GM21528 (cell line): ENCODE data around the gene RIC1.
"Not testable (repeated sequence)": the region's sequence is repeated elsewhere in the genome, so short reads cannot be mapped to it uniquely, and the experiment has no call there.

Source experiments
- ATAC-seq: cut with Tn5 transposase; IDR thresholded peaks from one replicate; pipeline ENCODE4 v1.9.1; 2021; ENCODE audit warnings: mild to moderate bottlenecking, moderate library complexity; ENCODE audit not compliant: unreplicated experiment, low FRiP score

The RIC1 gene

DNA sequence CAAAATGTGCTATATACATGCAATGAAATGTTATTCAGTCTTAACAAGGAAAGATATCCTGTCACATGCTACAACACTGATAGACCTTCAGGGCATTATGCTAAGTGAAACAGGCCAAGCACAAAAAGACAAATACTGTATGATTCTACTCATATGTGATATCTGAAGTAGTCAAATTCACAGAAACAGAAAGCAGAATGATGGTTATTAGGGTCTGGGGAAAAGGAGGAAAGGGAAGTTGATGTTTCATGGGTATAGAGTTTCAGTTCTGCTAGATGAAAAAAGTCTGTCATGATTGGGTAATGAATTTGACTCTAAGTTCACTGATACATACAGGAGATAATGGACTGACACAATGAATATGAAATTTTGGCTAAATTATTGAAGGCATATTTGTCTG lies 11.2 kb upstream of the RIC1 start:
- ATAC-seq = peak; percentile 95

DNA sequence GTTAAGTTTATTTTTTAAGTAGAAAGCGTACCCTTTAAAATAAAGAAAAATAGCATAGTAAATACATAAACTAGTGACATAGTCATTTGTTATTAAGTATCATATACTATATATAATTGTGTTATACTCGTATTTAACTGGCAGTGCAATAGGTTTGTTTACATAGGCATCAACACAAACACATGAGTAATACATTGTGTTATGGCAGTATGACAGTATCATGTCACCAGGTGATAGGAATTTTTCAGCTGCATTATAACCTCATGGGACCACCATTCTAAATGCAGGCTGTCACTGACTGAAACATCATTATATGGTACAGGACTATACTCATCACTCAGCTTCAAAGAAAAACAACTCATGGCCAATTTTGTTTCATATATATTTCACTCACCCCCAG lies 8.4 kb upstream of the RIC1 start:
- ATAC-seq = no peak

DNA sequence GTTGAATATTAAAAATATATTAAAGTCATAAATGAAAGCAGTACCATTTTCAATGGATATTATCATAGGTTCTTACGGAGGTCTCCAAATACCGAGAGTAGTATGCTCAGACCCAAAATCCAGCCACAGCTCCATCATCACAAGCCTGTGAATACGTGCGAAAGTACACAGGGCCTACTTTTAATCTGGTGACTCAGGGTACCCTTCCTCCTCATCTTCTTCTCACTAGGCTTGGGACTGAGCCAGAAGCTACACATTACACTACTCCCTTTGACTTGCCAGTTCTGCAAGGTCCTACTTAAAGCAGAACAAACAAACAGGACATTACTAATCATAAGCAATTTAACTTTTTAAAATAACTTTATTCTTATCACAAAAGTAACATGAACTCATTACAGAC lies 7.6 kb upstream of the RIC1 start:
- ATAC-seq = no peak

- no peak for ATAC-seq
These were observed 6.9 kb upstream of the RIC1 start for GRCh38 chr9:5622016-5622415.

GRCh38 chr9:5624655-5625054 lies 4.3 kb upstream of the RIC1 start:
- no peak for ATAC-seq

DNA sequence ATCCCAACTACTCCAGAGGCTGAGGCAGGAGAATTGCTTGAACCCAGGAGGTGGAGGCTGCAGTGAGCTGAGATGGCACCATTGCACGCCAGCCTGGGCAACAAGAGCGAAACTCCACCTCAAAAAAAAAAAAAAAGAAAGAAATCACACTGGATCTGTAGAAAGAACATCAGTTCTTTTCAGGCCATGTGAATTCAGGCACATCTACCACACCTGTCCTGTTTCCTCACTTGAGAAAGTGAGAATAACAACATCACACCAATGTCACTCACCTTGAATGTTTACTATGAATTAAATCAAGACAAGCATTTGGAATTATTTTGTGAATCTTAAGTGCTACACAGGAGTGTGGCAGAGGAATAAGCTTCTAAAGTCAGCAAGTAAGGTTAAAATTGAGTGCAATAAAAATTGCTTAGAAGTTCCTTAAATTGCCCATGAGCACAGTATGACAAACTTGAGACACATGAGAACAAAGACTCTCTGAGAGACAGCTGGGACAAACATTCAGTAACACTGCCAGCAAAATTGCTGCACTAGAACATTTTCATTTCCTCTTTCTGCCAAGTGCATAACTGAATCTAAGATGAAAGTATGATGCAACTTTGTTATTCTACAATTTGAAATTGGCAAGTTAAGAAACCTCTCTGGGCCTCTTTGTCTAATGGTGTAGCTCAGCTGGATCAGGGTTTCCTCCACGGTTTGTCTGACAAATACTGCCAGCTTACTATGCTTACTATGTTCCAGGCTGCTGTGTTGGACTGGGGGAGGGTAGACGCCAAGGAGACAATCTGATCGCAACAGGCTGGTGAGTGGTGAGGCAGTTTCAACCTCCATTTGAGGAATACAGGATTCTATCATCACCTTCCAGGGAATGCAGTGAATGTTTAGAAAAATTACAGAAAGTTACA lies 1.9 kb upstream of the RIC1 start:
- ATAC-seq = peak; percentile 53

DNA sequence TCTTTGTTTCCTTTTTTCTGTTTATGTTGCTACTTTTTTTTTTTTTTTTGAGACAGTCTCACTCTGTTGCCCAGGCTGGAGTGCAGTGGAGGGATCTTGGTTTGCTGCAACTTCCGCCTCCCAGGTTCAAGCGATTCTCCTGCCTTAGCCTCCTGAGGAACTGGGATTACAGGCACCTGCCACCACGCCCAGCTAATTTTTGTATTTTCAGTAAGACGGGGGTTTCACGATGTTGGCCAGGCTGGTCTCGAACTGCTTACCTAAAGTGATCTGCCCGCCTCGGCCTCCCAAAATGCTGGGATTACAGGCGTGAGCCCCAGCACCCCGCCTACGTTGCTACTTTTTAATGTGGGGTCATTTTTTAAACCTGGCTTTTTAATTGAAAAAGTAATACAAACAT lies 1.2 kb upstream of the RIC1 start:
- not testable (repeated sequence) for ATAC-seq

GRCh38 chr9:5628183-5628529 lies 751 bp upstream of the RIC1 start:
- ATAC-seq = no peak

- ATAC-seq = peak; percentile 13
These were observed 589 bp downstream of the RIC1 start for GRCh38 chr9:5629312-5630080.

- ATAC-seq = no peak
These were observed 1.2 kb downstream of the RIC1 start for GRCh38 chr9:5630081-5630507.

DNA sequence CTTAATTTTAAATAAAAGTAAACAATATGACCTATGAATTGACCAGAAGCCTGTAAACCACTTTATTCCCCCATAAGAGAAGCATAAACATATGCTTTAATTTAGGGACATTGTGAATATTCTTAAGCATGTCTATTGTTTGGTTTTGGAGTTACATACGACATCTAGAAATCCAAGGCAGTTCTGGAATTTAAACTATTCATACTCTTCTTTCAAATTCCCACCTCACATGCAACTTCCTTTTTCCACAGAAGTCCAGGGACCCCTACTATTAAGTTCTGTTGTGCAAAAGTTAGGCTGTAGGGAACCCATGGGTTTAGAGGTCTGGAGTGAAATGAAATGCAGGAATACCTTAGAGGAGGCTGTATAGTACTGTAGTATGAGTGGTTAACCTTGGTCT lies 2.1 kb downstream of the RIC1 start:
- no peak for ATAC-seq

GRCh38 chr9:5632540-5632939 lies 3.6 kb downstream of the RIC1 start:
- no peak for ATAC-seq

- ATAC-seq = no peak
These were observed 4.3 kb downstream of the RIC1 start for GRCh38 chr9:5633243-5633642.

DNA sequence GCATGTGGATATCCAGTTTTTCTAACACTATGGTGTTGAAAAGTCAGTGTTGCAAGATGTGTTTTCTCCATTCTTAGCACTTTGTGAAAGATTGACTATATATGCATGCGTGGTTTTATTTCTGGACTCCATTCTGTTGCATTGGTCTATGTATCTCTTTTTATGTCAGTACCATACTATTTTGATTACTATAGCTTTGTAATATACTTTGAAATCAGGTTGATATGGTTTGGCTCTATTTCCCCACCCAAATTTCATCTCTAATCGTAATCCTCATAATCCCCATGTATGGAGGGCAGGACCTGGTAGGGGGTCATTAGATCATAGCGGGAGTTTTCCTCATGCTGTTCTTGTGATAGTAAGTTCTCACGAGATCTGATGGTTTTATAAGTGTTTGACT lies 6.5 kb downstream of the RIC1 start:
- no peak for ATAC-seq

DNA sequence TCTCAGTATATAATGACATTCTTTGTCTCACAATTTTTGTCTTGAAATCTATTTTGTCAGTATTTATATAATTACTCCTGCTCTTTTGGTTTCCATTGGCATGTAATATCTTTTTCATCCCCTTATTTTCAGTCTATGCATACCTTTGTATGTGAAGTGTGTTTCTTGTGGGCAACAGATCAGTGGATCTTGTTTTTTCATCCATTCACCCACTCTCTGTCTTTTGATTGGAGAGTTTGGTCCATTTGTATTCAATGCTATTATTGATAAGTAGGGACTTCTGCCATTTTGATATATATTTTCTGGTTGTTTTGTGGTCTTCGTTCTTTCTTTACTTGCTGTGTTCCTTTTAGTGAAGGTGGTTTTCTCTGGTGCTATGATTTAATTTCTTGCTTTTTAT lies 10.9 kb downstream of the RIC1 start:
- no peak for ATAC-seq

DNA sequence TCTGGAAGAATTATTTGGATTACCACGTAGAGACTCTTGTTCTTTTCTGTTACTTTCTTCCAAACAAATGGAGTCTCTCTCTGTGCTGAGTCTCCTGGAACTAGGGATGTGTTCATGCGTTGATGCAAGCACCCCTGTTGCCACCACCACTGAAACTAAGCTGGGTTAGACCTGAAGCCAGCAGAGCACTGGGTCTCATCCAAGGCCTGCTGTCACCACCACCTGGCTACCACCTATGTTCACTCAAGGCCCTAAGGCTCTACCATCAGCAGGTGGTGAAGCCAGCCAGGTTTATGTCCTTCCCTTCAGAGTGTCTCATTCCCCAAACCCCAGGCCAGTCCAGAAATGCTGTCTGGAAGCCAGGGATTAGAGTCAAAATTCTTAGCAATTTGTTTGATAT lies 13.3 kb downstream of the RIC1 start:
- no peak for ATAC-seq

GRCh38 chr9:5643005-5643624 lies 14.2 kb downstream of the RIC1 start:
- no peak for ATAC-seq

DNA sequence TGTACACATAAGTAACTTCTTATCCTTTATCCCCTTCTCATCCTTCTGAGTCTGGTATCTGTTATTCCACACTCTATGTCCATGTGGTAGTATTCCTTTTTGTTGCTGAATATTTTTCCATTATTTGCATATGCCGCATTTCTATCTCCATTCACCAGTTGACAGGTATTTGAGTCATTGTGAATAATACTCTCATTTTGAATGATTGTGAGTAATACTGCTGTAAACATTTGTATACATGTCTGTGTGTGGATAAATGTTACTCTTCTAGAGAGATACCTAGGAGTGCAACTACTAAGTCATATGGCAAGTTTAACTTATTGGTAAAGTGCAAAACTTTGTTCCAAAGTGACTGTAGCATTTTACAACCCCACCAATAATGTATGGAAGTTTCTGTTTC lies 15.6 kb downstream of the RIC1 start:
- no peak for ATAC-seq

DNA sequence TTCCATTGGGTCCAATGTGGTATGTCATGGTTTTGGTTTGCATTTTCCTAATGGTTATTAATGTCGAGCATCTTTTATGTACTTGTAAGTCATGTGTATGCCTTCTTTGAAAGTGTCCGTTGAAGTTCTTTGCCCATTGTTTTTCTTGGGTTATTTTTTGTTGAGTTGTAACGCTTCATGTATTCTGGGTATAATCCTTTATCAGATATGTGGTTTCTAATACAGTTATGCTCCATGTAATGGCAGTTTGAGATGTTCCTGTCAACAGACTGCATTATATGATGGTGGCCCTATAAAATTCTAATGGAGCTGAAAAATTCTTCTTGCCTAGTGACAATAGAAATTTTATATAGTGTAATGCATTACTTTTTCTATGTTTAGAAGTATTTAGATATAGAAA lies 17.2 kb downstream of the RIC1 start:
- no peak for ATAC-seq

DNA sequence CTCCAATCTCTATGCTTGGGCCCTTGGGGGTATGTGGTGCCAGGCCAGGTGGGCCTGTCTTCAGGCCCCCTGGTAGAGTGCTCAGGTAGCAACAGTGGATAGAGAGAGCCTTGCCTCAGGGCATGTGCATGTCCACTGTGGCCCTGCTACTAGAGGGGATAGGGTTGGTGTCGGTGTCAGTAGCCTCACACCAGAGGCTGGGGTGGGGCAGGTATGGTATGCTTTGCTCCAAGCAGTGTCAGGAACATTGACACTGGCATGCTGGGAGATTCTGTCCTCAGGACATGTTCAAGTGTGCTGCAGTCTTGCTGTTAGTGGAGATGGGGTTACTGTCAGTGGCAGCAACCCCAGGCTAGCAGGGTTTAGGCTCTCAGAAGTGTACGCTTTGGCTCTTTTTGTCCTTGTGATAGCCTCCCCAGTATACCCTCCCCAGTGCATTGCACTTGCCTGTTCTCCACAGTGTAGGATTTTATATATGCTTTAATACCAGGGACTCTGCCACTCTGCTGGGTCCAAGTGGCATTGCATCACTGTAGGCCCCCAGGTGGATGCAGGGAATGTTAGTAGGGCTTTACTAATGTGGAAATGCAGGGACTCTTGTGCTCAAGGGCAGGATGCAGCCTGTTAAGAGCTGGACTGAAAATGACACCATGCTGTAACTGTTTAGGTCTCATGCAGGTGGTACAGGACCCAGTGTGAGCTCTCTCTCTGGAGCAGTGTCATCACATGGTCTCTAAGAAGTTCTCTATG lies 21.6 kb downstream of the RIC1 start:
- ATAC-seq = no peak

GRCh38 chr9:5651246-5651645 lies 22.3 kb downstream of the RIC1 start:
- no peak for ATAC-seq
